Measurements from ENCODE around the gene VSNL1.

GRCh38 chr2:17576802-17577201 lies 36.3 kb downstream of the VSNL1 start:
- TF ChIP-seq REST (IDR thresholded peaks at IDR 0.05; ENCODE audit: low read depth, low read length) (no peak), CTCF (IDR thresholded peaks at IDR 0.05) (no peak), RCOR1 (IDR thresholded peaks at IDR 0.05; ENCODE audit: low read length) (no peak), POLR2AphosphoS5 (IDR thresholded peaks at IDR 0.05; ENCODE audit: low read depth, low read length) (no peak), TAF1 (IDR thresholded peaks at IDR 0.05; ENCODE audit: borderline replicate concordance, low read depth, low read length) (no peak), SIN3A (IDR thresholded peaks at IDR 0.05; ENCODE audit: borderline replicate concordance, low read depth, low read length) (no peak)

All from SK-N-SH (cell line).